HUES6 (cell line): Measurements from ENCODE around the gene CADM2.

ENCODE experiments used
- H3K27ac ChIP-seq: 2 replicates; pipeline ENCODE4 v1.7.0; 2013; ENCODE audit warnings: low read depth, mild to moderate bottlenecking, low read length, inconsistent platforms
- H3K27me3 ChIP-seq: 2 replicates; pipeline ENCODE4 v1.6.1; 2013; ENCODE audit warnings: low read length; ENCODE audit not compliant: control insufficient read depth, insufficient read depth
- H3K36me3 ChIP-seq: 2 replicates; pipeline ENCODE4 v1.6.1; 2013; ENCODE audit warnings: low read length; ENCODE audit not compliant: control insufficient read depth, insufficient read depth
- H3K4me1 ChIP-seq: 2 replicates; pipeline ENCODE4 v1.6.1; 2013; ENCODE audit warnings: low read length; ENCODE audit not compliant: control insufficient read depth, insufficient read depth
- H3K4me3 ChIP-seq: 2 replicates; pipeline ENCODE4 v1.5.1; 2013; ENCODE audit warnings: low read depth, low read length
- H3K9ac ChIP-seq: one replicate; pipeline ENCODE4 v1.6.1; 2013; ENCODE audit warnings: mild to moderate bottlenecking, low read length
- H3K9me3 ChIP-seq: 2 replicates; pipeline ENCODE4 v1.6.1; 2013; ENCODE audit warnings: low read depth, low read length; ENCODE audit not compliant: control insufficient read depth, insufficient read depth

Gene CADM2

DNA sequence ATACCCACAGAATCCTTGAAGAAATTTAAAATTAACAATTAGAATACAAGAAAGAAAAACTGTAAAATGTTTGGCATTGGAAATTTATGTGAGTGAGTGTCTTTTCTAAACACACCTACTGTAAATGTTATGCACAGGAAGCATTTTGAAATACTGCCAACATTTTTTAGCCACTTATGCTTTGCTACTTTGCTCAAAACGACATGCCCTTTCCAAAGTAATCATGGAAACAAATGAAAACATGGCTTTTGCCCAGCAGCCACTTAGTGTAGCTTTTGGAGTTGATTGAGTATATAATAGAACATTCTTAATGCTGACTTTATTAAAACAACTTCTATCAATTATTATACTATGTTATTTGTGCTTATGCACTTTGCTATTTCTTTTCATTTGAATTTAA lies 823.0 kb downstream of the CADM2 start:
- Histone ChIP-seq H3K27ac (no peak overlapping the region), H3K36me3 (no peaks in the 10 kb centered on the region), H3K27me3 (no peaks in the 10 kb centered on the region), H3K9ac (no peak overlapping the region), H3K9me3 (no peaks in the 10 kb centered on the region), H3K4me3 (no peak overlapping the region), H3K4me1 (no peaks in the 10 kb centered on the region)

- no peak overlapping the region for H3K27ac ChIP-seq
- no peak overlapping the region for H3K4me3 ChIP-seq
- H3K4me1 ChIP-seq: no peaks in the 10 kb centered on the region
- H3K9me3 ChIP-seq: no peaks in the 10 kb centered on the region
- no peaks in the 10 kb centered on the region for H3K27me3 ChIP-seq
- no peaks in the 10 kb centered on the region for H3K36me3 ChIP-seq
- no peak overlapping the region for H3K9ac ChIP-seq
These were observed 824.5 kb downstream of the CADM2 start for GRCh38 chr3:85783291-85783690.

DNA sequence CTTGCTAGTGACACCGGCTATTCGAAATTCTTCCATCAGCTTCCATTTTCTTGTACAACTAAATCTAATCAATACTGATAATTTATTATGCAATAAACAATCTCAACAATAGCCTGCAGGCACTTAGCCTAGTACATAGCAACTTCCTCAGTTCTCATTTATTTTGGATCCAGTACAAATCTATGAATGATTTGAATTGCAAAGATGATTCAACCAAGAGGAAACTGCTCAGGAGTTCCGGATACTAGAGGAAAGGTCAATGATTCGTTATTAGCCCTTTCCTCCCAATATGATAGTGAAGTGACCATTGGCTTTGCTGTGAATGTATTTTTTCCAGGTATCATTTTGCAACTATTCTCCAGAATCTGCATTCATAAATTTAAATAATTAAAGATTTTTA lies 827.0 kb downstream of the CADM2 start:
- H3K4me1 ChIP-seq: no peaks in the 10 kb centered on the region
- no peak overlapping the region for H3K4me3 ChIP-seq
- no peak overlapping the region for H3K27ac ChIP-seq
- H3K9me3 ChIP-seq: no peaks in the 10 kb centered on the region
- no peak overlapping the region for H3K9ac ChIP-seq
- H3K27me3 ChIP-seq: no peaks in the 10 kb centered on the region
- no peaks in the 10 kb centered on the region for H3K36me3 ChIP-seq

- Histone ChIP-seq H3K4me1 (peaks cover 6% of the 10 kb centered on the region), H3K4me3 (no peak overlapping the region), H3K9me3 (no peaks in the 10 kb centered on the region), H3K27me3 (no peaks in the 10 kb centered on the region), H3K36me3 (no peaks in the 10 kb centered on the region), H3K27ac (no peak overlapping the region), H3K9ac (no peak overlapping the region)
These were observed 831.7 kb downstream of the CADM2 start for GRCh38 chr3:85790445-85791030.

- Histone ChIP-seq H3K9me3 (no peaks in the 10 kb centered on the region), H3K27ac (no peak overlapping the region), H3K4me1 (peaks cover 12% of the 10 kb centered on the region), H3K36me3 (no peaks in the 10 kb centered on the region), H3K27me3 (no peaks in the 10 kb centered on the region), H3K9ac (no peak overlapping the region), H3K4me3 (no peak overlapping the region)
These were observed 837.4 kb downstream of the CADM2 start for GRCh38 chr3:85796140-85796539.

DNA sequence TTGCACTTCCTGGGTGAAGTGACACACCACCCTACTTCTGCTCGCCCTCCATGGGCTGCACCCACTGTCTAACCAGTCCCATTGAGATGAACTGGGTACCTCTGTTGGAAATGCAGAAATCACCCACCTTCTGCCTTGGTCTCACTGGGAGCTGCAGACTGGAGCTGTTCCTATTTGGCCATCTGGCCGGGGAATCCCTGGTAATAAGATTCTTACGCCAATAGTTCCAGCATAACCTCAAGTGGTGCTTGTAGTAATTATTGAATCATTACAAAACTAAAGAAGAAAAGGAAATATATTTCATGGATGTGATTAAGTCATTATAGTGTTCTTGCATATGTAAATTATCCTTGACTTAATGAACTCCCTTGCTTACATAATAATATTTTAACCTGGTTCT lies 841.9 kb downstream of the CADM2 start:
- H3K9ac ChIP-seq: no peak overlapping the region
- no peaks in the 10 kb centered on the region for H3K27me3 ChIP-seq
- H3K27ac ChIP-seq: no peak overlapping the region
- no peak overlapping the region for H3K4me3 ChIP-seq
- peaks cover 4% of the 10 kb centered on the region; the same call in 1 of the 2 replicates for H3K4me1 ChIP-seq
- H3K36me3 ChIP-seq: no peaks in the 10 kb centered on the region
- no peaks in the 10 kb centered on the region for H3K9me3 ChIP-seq

DNA sequence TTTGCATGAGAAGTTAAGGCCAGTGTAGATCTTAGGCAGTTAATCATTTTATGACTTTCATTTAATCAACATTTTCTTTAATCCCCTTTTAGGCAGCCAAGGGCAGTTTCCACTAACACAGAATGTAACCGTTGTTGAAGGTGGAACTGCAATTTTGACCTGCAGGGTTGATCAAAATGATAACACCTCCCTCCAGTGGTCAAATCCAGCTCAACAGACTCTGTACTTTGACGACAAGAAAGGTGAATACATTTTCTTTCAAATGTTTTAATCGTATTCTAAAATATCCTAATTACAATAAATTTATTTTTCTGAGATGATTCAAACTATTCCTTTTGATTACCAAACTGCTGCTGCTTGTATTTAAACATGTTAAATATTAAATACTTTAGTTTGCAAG lies 843.2 kb downstream of the CADM2 start:
- Histone ChIP-seq H3K36me3 (no peaks in the 10 kb centered on the region), H3K9ac (no peak overlapping the region), H3K27ac (no peak overlapping the region), H3K4me1 (no peaks in the 10 kb centered on the region), H3K9me3 (no peaks in the 10 kb centered on the region), H3K27me3 (no peaks in the 10 kb centered on the region), H3K4me3 (no peak overlapping the region)

DNA sequence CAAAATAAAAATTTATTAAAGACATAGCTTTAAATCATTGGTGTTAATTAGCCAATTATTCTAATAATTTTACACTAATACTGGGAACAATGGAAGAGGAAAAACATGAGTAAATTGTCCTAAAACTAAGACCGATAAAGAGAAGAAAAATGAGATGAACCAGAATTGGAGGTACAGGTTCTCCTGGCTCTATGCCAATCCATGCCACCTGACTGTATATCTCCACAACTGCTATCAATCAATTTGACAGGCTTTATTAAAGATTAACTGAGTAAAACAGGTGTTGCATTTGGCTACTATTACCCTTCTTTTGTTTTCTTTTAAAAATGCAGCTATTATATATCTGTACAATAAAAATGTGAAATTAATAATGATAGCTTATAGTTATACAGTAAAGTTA lies 850.0 kb downstream of the CADM2 start:
- H3K27me3 ChIP-seq: no peaks in the 10 kb centered on the region
- no peaks in the 10 kb centered on the region for H3K9me3 ChIP-seq
- no peaks in the 10 kb centered on the region for H3K36me3 ChIP-seq
- no peak overlapping the region for H3K4me3 ChIP-seq
- H3K4me1 ChIP-seq: no peaks in the 10 kb centered on the region
- H3K9ac ChIP-seq: no peak overlapping the region
- H3K27ac ChIP-seq: no peak overlapping the region

GRCh38 chr3:85821130-85821756 lies 862.5 kb downstream of the CADM2 start:
- H3K27ac ChIP-seq: no peak overlapping the region
- no peaks in the 10 kb centered on the region for H3K36me3 ChIP-seq
- H3K4me3 ChIP-seq: no peak overlapping the region
- H3K9ac ChIP-seq: no peak overlapping the region
- no peaks in the 10 kb centered on the region for H3K9me3 ChIP-seq
- H3K27me3 ChIP-seq: no peaks in the 10 kb centered on the region
- H3K4me1 ChIP-seq: no peaks in the 10 kb centered on the region

DNA sequence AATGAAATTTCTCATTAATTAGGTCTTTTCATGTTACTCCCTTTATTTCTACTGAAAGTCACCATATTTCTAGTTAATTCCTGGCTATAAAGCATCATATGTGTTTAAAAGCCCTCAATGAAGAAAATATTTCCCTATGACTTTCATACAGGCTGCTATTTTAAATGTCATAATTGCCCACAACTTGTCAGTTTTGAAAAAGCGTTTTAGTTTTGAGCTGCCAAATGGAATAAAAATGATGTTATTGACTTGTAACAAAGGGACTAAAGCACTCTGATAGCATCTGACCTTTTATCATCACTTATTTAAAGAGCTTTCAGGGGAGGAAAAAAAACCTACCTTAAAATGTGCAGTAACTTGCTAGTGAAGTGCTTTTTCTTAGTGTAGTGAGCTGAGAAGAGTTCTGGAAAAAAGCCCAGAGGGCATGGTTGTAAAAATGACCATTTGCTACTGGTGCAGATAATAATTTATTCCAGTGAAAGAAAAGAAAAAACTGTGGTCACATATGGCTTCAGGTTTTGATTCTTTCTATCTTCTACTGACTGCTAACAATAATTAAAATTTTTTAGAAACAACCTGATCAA lies 877.2 kb downstream of the CADM2 start:
- Histone ChIP-seq H3K27me3 (no peaks in the 10 kb centered on the region), H3K4me1 (peaks cover 5% of the 10 kb centered on the region; the same call in 1 of the 2 replicates), H3K27ac (no peak overlapping the region), H3K36me3 (no peaks in the 10 kb centered on the region), H3K4me3 (no peak overlapping the region), H3K9ac (no peak overlapping the region), H3K9me3 (no peaks in the 10 kb centered on the region)

GRCh38 chr3:85837402-85837801 lies 878.6 kb downstream of the CADM2 start:
- H3K36me3 ChIP-seq: no peaks in the 10 kb centered on the region
- no peak overlapping the region for H3K27ac ChIP-seq
- H3K27me3 ChIP-seq: no peaks in the 10 kb centered on the region
- H3K9ac ChIP-seq: no peak overlapping the region
- no peaks in the 10 kb centered on the region for H3K9me3 ChIP-seq
- H3K4me3 ChIP-seq: no peak overlapping the region
- H3K4me1 ChIP-seq: peaks cover 5% of the 10 kb centered on the region; the same call in 1 of the 2 replicates
